Endodermal cell (in vitro differentiated cells): ENCODE measurements around the gene MICAL3. TPM values are rescaled to one million over a fixed set of nuclear protein-coding genes. Genes with fewer than 3 reads are reported as not detected.

Experiments
- DNase-seq: peaks from one replicate; pipeline ENCODE4 v3.0.0-alpha.2; 2017
- H3K27ac ChIP-seq: 2 replicates; pipeline ENCODE4 v1.5.1; 2013; ENCODE audit warnings: mild to moderate bottlenecking, low read depth, low read length, moderate library complexity
- H3K27me3 ChIP-seq: 2 replicates; pipeline ENCODE4 v1.6.1; 2013; ENCODE audit warnings: mild to moderate bottlenecking, low read length, moderate library complexity; ENCODE audit not compliant: insufficient read depth, control insufficient read depth, poor library complexity, severe bottlenecking
- H3K36me3 ChIP-seq: 2 replicates; pipeline ENCODE4 v1.7.0; 2013; ENCODE audit warnings: mild to moderate bottlenecking, low read length, moderate library complexity; ENCODE audit not compliant: control insufficient read depth, insufficient read depth
- H3K4me1 ChIP-seq: one replicate; pipeline ENCODE4 v1.7.0; 2013; ENCODE audit warnings: low read length; ENCODE audit not compliant: control insufficient read depth, insufficient read depth
- H3K4me3 ChIP-seq: 2 replicates; pipeline ENCODE4 v1.5.1; 2013; ENCODE audit warnings: mild to moderate bottlenecking, low read length, moderate library complexity
- H3K9ac ChIP-seq: 2 replicates; pipeline ENCODE4 v1.6.1; 2013; ENCODE audit warnings: mild to moderate bottlenecking, low read length, moderate library complexity; ENCODE audit not compliant: poor library complexity, severe bottlenecking; ENCODE audit errors: extremely low read depth
- H3K9me3 ChIP-seq: 2 replicates; pipeline ENCODE4 v1.6.1; 2013; ENCODE audit warnings: mild to moderate bottlenecking, low read length, moderate library complexity; ENCODE audit not compliant: control insufficient read depth
- H3K27ac Mint-ChIP-seq: 2 replicates; pipeline ENCODE4 v1.8.0; 2020; ENCODE audit warnings: mixed read lengths
- H3K27me3 Mint-ChIP-seq: 2 replicates; pipeline ENCODE4 v1.8.0; 2021; ENCODE audit warnings: mild to moderate bottlenecking, mixed read lengths; ENCODE audit not compliant: insufficient read depth
- H3K36me3 Mint-ChIP-seq: 2 replicates; pipeline ENCODE4 v1.8.0; 2020; ENCODE audit warnings: low read depth, mixed read lengths
- H3K4me1 Mint-ChIP-seq: 2 replicates; pipeline ENCODE4 v1.8.0; 2020; ENCODE audit warnings: mixed read lengths
- H3K4me3 Mint-ChIP-seq: 2 replicates; pipeline ENCODE4 v1.8.0; 2020; ENCODE audit warnings: mild to moderate bottlenecking, moderate library complexity, mixed read lengths
- H3K9me3 Mint-ChIP-seq: 2 replicates; pipeline ENCODE4 v1.8.0; 2020; ENCODE audit warnings: mild to moderate bottlenecking, mixed read lengths
- CTCF ChIP-seq: fragments of 200-600 bp; sonication (generic); conservative IDR thresholded peaks from 2 replicates; pipeline ENCODE4 v1.5.0; 2021; ENCODE audit warnings: antibody characterized with exemption, mild to moderate bottlenecking
- WGBS, 2 experiments: methylation state at CpG; one replicate each; pipeline versions ENCODE4 v1.1.5 to v1.1.7; 2013; ENCODE audit warnings: missing lambda C conversion rate in 2 of 2, mixed read lengths in 1 of 2; ENCODE audit not compliant: insufficient coverage in 1 of 2, insufficient read length in 1 of 2; 5-methylcytosine and 5-hydroxymethylcytosine counted together
- total RNA-seq, 2 donors: library from RNA; stranded (reverse); fragmentation: NEBNext Ultra II Directional in 1 of 2; extraction: Animal tissue kit (Norgen Biotek cat#: 25700) in 1 of 2; gene quantifications; 2 replicates in 1 of 2; 3 replicates in 1 of 2; pipeline ENCODE4 v1.2.1, GENCODE V29; 2021

The MICAL3 gene
- total RNA-seq, 2 donors from 2014 or later: 42.8 to 48.1 TPM

- H3K27me3 ChIP-seq: no peaks in the 10 kb centered on the region
- H3K4me1 ChIP-seq: no peaks in the 10 kb centered on the region
- Mint-ChIP-seq H3K27ac (no peak overlapping the region), H3K36me3 (no peaks in the 10 kb centered on the region), H3K4me1 (peaks cover 5% of the 10 kb centered on the region), H3K9me3 (no peaks in the 10 kb centered on the region), H3K4me3 (no peak overlapping the region), H3K27me3 (no peaks in the 10 kb centered on the region)
- H3K27ac ChIP-seq: no peak overlapping the region
- no peaks in the 10 kb centered on the region for H3K9me3 ChIP-seq
- WGBS, 2 experiments: 72 to 90% methylated on average over 27 to 40 of the region's 40 CpGs
- peak; percentile 82 for TF ChIP-seq CTCF
- no peak overlapping the region for H3K4me3 ChIP-seq
- no peak overlapping the region for H3K9ac ChIP-seq
- peak; percentile 92 for DNase-seq
- no peaks in the 10 kb centered on the region for H3K36me3 ChIP-seq
Observed at GRCh38 chr22:17748555-17749353, 275.6 kb downstream of the MICAL3 start.

- H3K4me1 ChIP-seq: no peaks in the 10 kb centered on the region
- H3K27me3 ChIP-seq: no peaks in the 10 kb centered on the region
- Mint-ChIP-seq H3K9me3 (no peaks in the 10 kb centered on the region), H3K36me3 (no peaks in the 10 kb centered on the region), H3K27me3 (no peaks in the 10 kb centered on the region), H3K27ac (no peak overlapping the region), H3K4me3 (no peak overlapping the region), H3K4me1 (peaks cover 8% of the 10 kb centered on the region)
- no peak overlapping the region for H3K4me3 ChIP-seq
- 90 to 96% methylated on average over 5 to 10 of the region's 10 CpGs for WGBS, 2 experiments
- no peak for TF ChIP-seq CTCF
- DNase-seq: no peak
- no peaks in the 10 kb centered on the region for H3K9me3 ChIP-seq
- no peak overlapping the region for H3K9ac ChIP-seq
- no peaks in the 10 kb centered on the region for H3K36me3 ChIP-seq
- no peak overlapping the region for H3K27ac ChIP-seq
Observed at GRCh38 chr22:17746916-17747315, 277.4 kb downstream of the MICAL3 start.

GRCh38 chr22:17744430-17744829 lies 279.9 kb downstream of the MICAL3 start:
- 79 to 89% methylated on average over 5 to 7 of the region's 7 CpGs for WGBS, 2 experiments
- DNase-seq: no peak
- Histone ChIP-seq H3K36me3 (no peaks in the 10 kb centered on the region), H3K4me1 (no peaks in the 10 kb centered on the region), H3K4me3 (no peak overlapping the region), H3K27me3 (no peaks in the 10 kb centered on the region), H3K9ac (no peak overlapping the region), H3K9me3 (no peaks in the 10 kb centered on the region), H3K27ac (no peak overlapping the region)
- H3K27me3 Mint-ChIP-seq: no peaks in the 10 kb centered on the region
- H3K4me1 Mint-ChIP-seq: peaks cover 11% of the 10 kb centered on the region
- H3K9me3 Mint-ChIP-seq: no peaks in the 10 kb centered on the region
- no peak overlapping the region for H3K4me3 Mint-ChIP-seq
- no peak overlapping the region for H3K27ac Mint-ChIP-seq
- H3K36me3 Mint-ChIP-seq: no peaks in the 10 kb centered on the region
- TF ChIP-seq CTCF: no peak
